OCI-LY7 (cell line): ENCODE measurements around the gene HMGCL. TPM values are rescaled to one million over a fixed set of nuclear protein-coding genes. Genes with fewer than 3 reads are reported as not detected.
A peak's percentile ranks its signal among the peaks of the same experiment; 100 is the strongest.
"Not testable (repeated sequence)": the region's sequence is repeated elsewhere in the genome, so short reads cannot be mapped to it uniquely, and the experiment has no call there.

ENCODE experiments used
- BruUV-seq: library from RNA; stranded (reverse); fragments of 400-500 nt; replicated peaks from 2 replicates; lab custom pipeline; 2021; lab: Mats Ljungman, UMichigan
- CTCF ChIA-PET: fragments of 300-600 bp; sonication (Branson Sonifier 250); formaldehyde crosslinking; loops from one replicate; lab custom pipeline; 2022; ENCODE audit warnings: antibody characterized with exemption; ENCODE audit not compliant: unreplicated experiment; lab: Charles Lee
- POLR2A ChIA-PET: fragments of 300-600 bp; sonication (Branson Sonifier 250); formaldehyde crosslinking; loops from one replicate; lab custom pipeline; 2022; ENCODE audit warnings: antibody characterized with exemption; lab: Charles Lee
- DNase-seq: peaks from one replicate; pipeline ENCODE4 v3.0.0-alpha.2; 2015; ENCODE audit warnings: low spot score
- H2AFZ ChIP-seq: fragments of 200-600 bp; sonication (generic), shearing (Covaris generic); 2 replicates; pipeline ENCODE4 v1.6.1; 2014; ENCODE audit warnings: mild to moderate bottlenecking, antibody characterized with exemption, low read length, moderate library complexity
- H3K27ac ChIP-seq: fragments of 200-600 bp; sonication (generic); 2 replicates; pipeline ENCODE4 v1.5.1; 2014; ENCODE audit warnings: mixed run types, low read depth, mild to moderate bottlenecking, moderate library complexity, low read length, inconsistent platforms; ENCODE audit not compliant: poor library complexity, severe bottlenecking
- H3K36me3 ChIP-seq: fragments of 200-600 bp; sonication (generic); 2 replicates; pipeline ENCODE4 v1.6.1; 2014; ENCODE audit warnings: mild to moderate bottlenecking, antibody characterized with exemption, low read length, moderate library complexity, mixed read lengths; ENCODE audit not compliant: insufficient read depth
- H3K4me1 ChIP-seq: fragments of 200-600 bp; sonication (generic); 2 replicates; pipeline ENCODE4 v1.5.1; 2014; ENCODE audit warnings: mild to moderate bottlenecking, low read length; ENCODE audit not compliant: insufficient read depth, poor library complexity, severe bottlenecking
- H3K4me2 ChIP-seq: fragments of 200-600 bp; sonication (generic); 2 replicates; pipeline ENCODE4 v1.6.1; 2014; ENCODE audit warnings: mild to moderate bottlenecking, low read length
- H3K4me3 ChIP-seq: fragments of 200-600 bp; sonication (generic); 2 replicates; pipeline ENCODE4 v1.5.1; 2014; ENCODE audit warnings: mild to moderate bottlenecking, low read depth, low read length; ENCODE audit not compliant: poor library complexity, severe bottlenecking
- H3K79me2 ChIP-seq: fragments of 200-600 bp; sonication (generic); 2 replicates; pipeline ENCODE4 v1.6.1; 2016; ENCODE audit warnings: low read depth, mild to moderate bottlenecking, low read length, moderate library complexity, mixed read lengths; ENCODE audit not compliant: insufficient read depth
- H3K9me2 ChIP-seq: fragments of 200-600 bp; sonication (generic); 2 replicates; pipeline ENCODE4 v1.6.1; 2016; ENCODE audit warnings: mild to moderate bottlenecking, low read length, mixed read lengths; ENCODE audit not compliant: insufficient read depth
- H3K9me3 ChIP-seq: fragments of 200-600 bp; sonication (generic); 2 replicates; pipeline ENCODE4 v1.6.1; 2014; ENCODE audit warnings: mild to moderate bottlenecking, mixed run types, low read length, mixed read lengths
- H4K20me1 ChIP-seq: fragments of 200-600 bp; sonication (generic); 2 replicates; pipeline ENCODE4 v1.6.1; 2014; ENCODE audit warnings: mild to moderate bottlenecking, antibody characterized with exemption, low read length, moderate library complexity, mixed read lengths; ENCODE audit not compliant: insufficient read depth
- EZH2phosphoT487 ChIP-seq: fragments of 200-600 bp; sonication (generic); IDR thresholded peaks from 2 replicates; pipeline ENCODE4 v1.6.1; 2018; ENCODE audit warnings: low read depth, borderline replicate concordance, mild to moderate bottlenecking, mixed run types, antibody characterized with exemption, low read length, moderate library complexity, mixed read lengths
- intact Hi-C: fragments of 100-400 bp; cut with micrococcal nuclease; formaldehyde crosslinking; loops from one replicate; pipeline ENCODE4 v1.10.0; 2022; ENCODE audit not compliant: unreplicated experiment
- total RNA-seq, 2 experiments: library from RNA; depleted of rRNA in 1 of 2; stranded (reverse); fragments of >200 nt in 1 of 2; shearing (Covaris generic) in 1 of 2; gene quantifications; 2 replicates each; pipeline ENCODE4 v1.2.3, GENCODE V29; 2014 to 2022
- TF ChIP-seq, protein P1 (sequence below): fragments of 200-600 bp; sonication (generic); conservative IDR thresholded peaks from 2 replicates; pipeline ENCODE4 v1.5.1; 2014; ENCODE audit warnings: mild to moderate bottlenecking, antibody characterized with exemption, low read length, moderate library complexity, mixed read lengths

Gene HMGCL
- total RNA-seq, 2 experiments from 2014 or later, result 13.1 to 30.7 TPM

DNA sequence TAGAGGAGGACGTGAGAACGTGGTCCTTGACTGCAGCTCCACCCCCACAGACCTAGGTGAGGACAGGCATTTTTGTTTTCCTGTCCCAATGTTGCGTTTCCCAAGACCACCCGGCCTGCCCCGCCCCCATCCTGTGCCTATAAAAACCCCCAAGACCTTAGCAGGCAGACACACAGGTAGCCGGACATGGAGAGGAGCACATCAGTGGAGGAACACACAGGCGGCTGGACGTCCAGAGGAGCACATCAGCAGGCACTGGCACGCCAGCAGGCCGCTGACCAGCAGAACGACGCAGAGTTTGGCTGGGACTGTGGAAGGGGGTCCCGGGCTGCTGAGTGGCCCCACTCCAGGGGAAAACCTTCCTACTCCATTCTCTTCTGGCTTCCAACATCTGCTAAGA, 12.7 kb upstream of the HMGCL start:
- BruUV-seq, result no TSS peak
- Histone ChIP-seq H3K9me3 (no peaks in the 10 kb centered on the region), H3K4me3 (peak overlapping the region; percentile 60), H3K4me1 (peaks cover 20% of the 10 kb centered on the region), H2AFZ (peak overlapping the region; percentile 76), H3K27ac (no peak overlapping the region), H3K9me2 (no peaks in the 10 kb centered on the region), H3K79me2 (no peaks in the 10 kb centered on the region), H4K20me1 (no peaks in the 10 kb centered on the region), H3K36me3 (no peaks in the 10 kb centered on the region), H3K4me2 (peak overlapping the region; percentile 67)
- intact Hi-C loops, result no loop called here
- no peak for TF ChIP-seq EZH2phosphoT487
- TF ChIP-seq, protein P1, sequence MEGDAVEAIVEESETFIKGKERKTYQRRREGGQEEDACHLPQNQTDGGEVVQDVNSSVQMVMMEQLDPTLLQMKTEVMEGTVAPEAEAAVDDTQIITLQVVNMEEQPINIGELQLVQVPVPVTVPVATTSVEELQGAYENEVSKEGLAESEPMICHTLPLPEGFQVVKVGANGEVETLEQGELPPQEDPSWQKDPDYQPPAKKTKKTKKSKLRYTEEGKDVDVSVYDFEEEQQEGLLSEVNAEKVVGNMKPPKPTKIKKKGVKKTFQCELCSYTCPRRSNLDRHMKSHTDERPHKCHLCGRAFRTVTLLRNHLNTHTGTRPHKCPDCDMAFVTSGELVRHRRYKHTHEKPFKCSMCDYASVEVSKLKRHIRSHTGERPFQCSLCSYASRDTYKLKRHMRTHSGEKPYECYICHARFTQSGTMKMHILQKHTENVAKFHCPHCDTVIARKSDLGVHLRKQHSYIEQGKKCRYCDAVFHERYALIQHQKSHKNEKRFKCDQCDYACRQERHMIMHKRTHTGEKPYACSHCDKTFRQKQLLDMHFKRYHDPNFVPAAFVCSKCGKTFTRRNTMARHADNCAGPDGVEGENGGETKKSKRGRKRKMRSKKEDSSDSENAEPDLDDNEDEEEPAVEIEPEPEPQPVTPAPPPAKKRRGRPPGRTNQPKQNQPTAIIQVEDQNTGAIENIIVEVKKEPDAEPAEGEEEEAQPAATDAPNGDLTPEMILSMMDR, result no peak
- POLR2A ChIA-PET, result interaction anchor here (1.9 kb wide), 1 partner anchor 10 kb away, joined by 11 read pairs; no protein-coding TSS in a partner anchor
- CTCF ChIA-PET, result no interaction called here
- DNase-seq, result peak; percentile 21

DNA sequence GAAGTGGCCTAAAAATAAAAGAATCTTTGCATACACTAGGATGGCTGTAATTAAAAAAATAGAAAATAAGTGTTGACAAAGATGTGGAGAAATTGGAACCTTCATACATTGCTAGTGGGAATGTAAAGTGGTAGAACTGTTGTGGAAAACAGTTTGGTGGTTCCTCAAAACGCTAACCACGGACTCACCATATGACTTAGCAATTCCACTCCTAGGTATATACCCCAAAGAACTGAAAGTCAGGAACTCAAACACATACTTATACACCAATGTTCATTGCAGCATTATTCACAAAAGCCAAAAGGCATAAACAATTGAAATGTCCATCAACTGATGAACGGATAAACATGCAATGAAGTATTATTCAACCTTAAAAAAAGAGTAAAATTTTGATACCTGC, 10.8 kb upstream of the HMGCL start:
- Histone ChIP-seq H3K9me3 (no peaks in the 10 kb centered on the region), H3K36me3 (no peaks in the 10 kb centered on the region), H3K27ac (no peak overlapping the region), H3K9me2 (no peaks in the 10 kb centered on the region), H3K4me2 (no peak overlapping the region), H4K20me1 (no peaks in the 10 kb centered on the region), H2AFZ (no peak overlapping the region), H3K79me2 (no peaks in the 10 kb centered on the region), H3K4me1 (peaks cover 20% of the 10 kb centered on the region), H3K4me3 (no peak overlapping the region)
- CTCF ChIA-PET, result no interaction called here
- POLR2A ChIA-PET, result no interaction called here
- no peak for DNase-seq
- BruUV-seq, result no TSS peak
- intact Hi-C loops, result no loop called here
- TF ChIP-seq, protein P1, result no peak
- no peak for TF ChIP-seq EZH2phosphoT487

DNA sequence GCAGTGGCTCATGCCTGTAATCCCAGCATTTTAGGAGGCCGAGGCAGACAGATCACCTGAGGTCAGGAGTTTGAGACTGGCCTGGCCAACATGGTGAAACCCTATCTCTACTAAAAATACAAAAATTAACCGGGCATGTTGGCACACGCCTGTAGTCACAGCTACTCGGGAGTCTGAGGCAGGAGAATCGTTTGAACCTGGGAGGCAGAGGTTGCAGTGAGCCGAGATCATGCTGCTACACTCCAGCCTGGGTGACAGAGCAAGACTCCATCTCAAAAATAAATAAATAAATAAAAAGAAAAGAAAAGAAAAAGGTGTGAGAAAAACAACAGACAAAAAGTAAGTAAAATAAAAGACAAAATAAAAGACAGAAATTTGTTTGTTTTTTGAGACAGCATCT, 8.9 kb upstream of the HMGCL start:
- H3K27ac ChIP-seq, H3K9me3 ChIP-seq, H3K36me3 ChIP-seq, H3K4me3 ChIP-seq, H3K9me2 ChIP-seq, CTCF ChIA-PET, H3K4me2 ChIP-seq, DNase-seq, BruUV-seq, H4K20me1 ChIP-seq, H3K79me2 ChIP-seq, intact Hi-C loops: not testable (repeated sequence)
- Histone ChIP-seq H2AFZ (peak overlapping the region; percentile 96), H3K4me1 (peaks cover 20% of the 10 kb centered on the region)
- POLR2A ChIA-PET, result interaction anchor here (0.5 kb wide), 1 partner anchor 12 kb away, joined by 3 read pairs; no protein-coding TSS in a partner anchor
